Measurements from ENCODE around the gene EPB41L2. TPM values are rescaled to one million over a fixed set of nuclear protein-coding genes. Genes with fewer than 3 reads are reported as not detected.
"Not testable (repeated sequence)": the region's sequence is repeated elsewhere in the genome, so short reads cannot be mapped to it uniquely, and the experiment has no call there.

Gene EPB41L2
- total and polyA plus RNA-seq, 9 donors: 125 to 243 (median 190) TPM

DNA sequence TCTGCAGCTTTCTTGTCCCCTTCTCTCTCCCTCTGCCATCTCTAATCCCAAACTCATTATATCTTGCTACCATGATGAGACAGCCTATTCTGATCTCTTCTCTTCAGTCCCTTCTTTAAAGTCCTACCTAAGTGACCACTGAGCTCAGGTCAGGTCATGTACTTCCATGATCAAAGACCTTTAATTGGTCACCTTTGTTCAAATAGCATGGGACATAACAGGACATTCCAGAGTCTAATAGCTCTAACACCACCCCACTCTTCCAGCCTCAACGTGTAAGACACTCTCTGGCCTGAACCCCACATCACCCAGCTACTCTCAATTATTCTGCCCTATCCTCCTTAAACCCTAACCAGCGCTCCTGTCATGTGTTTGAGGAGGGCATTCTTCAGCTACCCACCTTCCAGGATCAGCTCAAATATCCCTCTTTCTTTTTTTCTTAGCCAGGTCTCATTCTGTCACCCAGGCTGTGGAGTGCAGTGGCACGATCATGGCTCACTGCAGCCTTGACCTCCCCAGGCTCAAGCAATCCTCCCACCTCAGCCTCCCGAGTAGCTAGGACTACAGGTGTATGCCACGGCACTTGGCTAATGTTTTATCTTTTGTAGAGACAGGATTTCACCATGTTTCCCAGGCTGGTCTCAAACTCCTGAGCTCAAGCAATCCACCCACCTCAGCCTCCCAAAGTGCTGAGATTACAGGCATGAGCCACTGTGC is 237.9 kb downstream of the EPB41L2 start:
- DNase-seq: no peak
- Histone ChIP-seq H3K27ac (ENCODE audit: low read length) (no peak overlapping the region), H3K4me1 (ENCODE audit: control insufficient read depth, insufficient read depth, low read length) (no peaks in the 10 kb centered on the region), H3K9me3 (replicated peaks; ENCODE audit: control insufficient read depth, low read depth, low read length) (no peaks in the 10 kb centered on the region), H3K36me3 (ENCODE audit: control insufficient read depth, insufficient read depth, low read length) (no peaks in the 10 kb centered on the region), H3K27me3 (ENCODE audit: control insufficient read depth, insufficient read depth, low read length) (no peaks in the 10 kb centered on the region), H3K4me3 (ENCODE audit: low read length) (no peak overlapping the region)
- 82% methylated on average over 5 of the region's 5 CpGs for WGBS (ENCODE audit: insufficient coverage)

DNA sequence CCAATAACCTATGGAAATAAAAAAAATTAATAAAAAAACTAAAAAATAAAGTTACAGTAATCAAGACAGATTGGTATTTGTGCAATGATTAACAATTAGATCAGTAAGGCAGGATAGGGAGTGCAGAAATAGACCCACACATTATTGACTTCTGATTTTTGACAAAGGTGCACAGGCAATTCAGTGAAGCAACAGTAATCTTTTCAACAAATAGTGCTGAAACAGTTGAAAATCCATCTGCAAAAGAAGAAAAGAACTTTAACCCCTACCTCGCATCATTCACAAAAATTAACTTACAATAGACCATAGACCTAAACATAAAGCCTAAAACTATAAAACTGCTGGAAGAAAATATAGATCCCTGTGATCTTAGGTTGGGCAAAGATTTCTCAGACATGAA is 240.3 kb downstream of the EPB41L2 start:
- no peak overlapping the region for H3K4me3 ChIP-seq (ENCODE audit: low read length)
- no peak for DNase-seq
- WGBS (ENCODE audit: insufficient coverage): no CpG with 5 or more reads among the region's 1 CpG
- H3K4me1 ChIP-seq (ENCODE audit: control insufficient read depth, insufficient read depth, low read length): no peaks in the 10 kb centered on the region
- no peaks in the 10 kb centered on the region for H3K9me3 ChIP-seq (replicated peaks; ENCODE audit: control insufficient read depth, low read depth, low read length)
- no peaks in the 10 kb centered on the region for H3K36me3 ChIP-seq (ENCODE audit: control insufficient read depth, insufficient read depth, low read length)
- no peaks in the 10 kb centered on the region for H3K27me3 ChIP-seq (ENCODE audit: control insufficient read depth, insufficient read depth, low read length)
- no peak overlapping the region for H3K27ac ChIP-seq (ENCODE audit: low read length)

DNA sequence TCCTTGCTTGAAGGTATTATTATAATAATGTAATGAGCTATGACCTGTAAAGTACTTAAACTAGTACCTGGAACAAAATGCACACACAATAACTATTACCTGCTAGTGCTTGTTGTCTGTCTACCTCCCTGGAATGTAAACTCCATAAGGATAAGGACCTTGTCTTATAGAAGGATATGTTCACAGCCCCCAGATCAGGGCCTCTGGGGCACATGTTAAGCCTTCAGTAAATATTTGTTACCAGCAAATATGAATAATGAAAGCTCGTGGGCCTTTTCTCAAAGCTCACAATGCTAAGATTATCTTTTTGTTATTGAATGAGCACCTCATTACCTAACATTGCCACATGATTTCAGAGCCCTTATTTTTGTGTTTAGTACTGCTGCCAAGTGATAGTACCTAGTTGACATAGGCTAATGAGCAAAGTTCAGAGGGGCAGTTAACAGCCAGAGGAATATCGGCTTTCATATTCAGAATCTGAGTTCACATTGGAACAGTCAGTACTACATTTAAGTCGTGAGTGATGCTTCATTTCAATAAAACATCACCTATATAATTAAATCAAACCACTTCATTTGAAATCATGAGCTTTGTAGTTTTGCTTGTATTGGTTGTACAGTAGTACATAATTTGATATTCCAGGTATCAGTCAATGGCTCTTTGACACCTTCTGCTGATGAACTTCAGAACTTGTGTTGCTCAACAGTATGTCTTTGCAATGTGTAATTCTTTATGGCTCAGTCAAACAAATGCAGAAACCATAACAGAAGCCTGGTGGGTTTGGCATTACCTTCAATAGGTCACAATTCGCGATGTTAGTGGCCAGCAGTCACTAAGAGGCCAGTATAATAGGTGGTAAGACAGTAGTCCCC is 247.6 kb downstream of the EPB41L2 start:
- Histone ChIP-seq H3K27me3 (ENCODE audit: control insufficient read depth, insufficient read depth, low read length) (no peaks in the 10 kb centered on the region), H3K4me1 (ENCODE audit: control insufficient read depth, insufficient read depth, low read length) (no peaks in the 10 kb centered on the region), H3K9me3 (replicated peaks; ENCODE audit: control insufficient read depth, low read depth, low read length) (no peaks in the 10 kb centered on the region), H3K36me3 (ENCODE audit: control insufficient read depth, insufficient read depth, low read length) (no peaks in the 10 kb centered on the region), H3K27ac (ENCODE audit: low read length) (no peak overlapping the region), H3K4me3 (ENCODE audit: low read length) (no peak overlapping the region)
- no peak for DNase-seq
- WGBS (ENCODE audit: insufficient coverage): no CpG with 5 or more reads among the region's 5 CpGs

DNA sequence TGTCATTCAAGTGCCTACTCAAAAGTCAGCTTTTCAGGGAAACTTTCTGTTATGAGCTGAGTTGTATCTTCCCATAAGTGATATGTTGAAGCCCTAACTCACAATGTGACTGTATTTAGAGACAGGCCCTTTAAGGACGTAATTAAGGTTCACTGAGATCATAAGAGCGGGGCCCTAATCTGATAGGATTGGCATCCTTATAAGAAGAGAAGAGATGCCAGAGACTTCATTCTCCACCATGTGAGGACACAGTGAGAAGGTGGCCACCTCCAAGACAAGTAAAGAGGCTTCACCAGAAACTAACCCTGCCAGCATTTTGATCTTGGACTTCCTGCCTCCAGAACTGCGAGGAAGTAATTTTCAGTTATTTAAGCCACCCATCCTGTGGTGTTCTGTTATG is 248.5 kb downstream of the EPB41L2 start:
- Histone ChIP-seq H3K36me3 (ENCODE audit: control insufficient read depth, insufficient read depth, low read length) (no peaks in the 10 kb centered on the region), H3K4me1 (ENCODE audit: control insufficient read depth, insufficient read depth, low read length) (peaks cover 2% of the 10 kb centered on the region), H3K27me3 (ENCODE audit: control insufficient read depth, insufficient read depth, low read length) (no peaks in the 10 kb centered on the region), H3K9me3 (replicated peaks; ENCODE audit: control insufficient read depth, low read depth, low read length) (no peaks in the 10 kb centered on the region), H3K4me3 (ENCODE audit: low read length) (no peak overlapping the region), H3K27ac (ENCODE audit: low read length) (no peak overlapping the region)
- WGBS (ENCODE audit: insufficient coverage): 100% methylated on average over 3 of the region's 3 CpGs
- no peak for DNase-seq

DNA sequence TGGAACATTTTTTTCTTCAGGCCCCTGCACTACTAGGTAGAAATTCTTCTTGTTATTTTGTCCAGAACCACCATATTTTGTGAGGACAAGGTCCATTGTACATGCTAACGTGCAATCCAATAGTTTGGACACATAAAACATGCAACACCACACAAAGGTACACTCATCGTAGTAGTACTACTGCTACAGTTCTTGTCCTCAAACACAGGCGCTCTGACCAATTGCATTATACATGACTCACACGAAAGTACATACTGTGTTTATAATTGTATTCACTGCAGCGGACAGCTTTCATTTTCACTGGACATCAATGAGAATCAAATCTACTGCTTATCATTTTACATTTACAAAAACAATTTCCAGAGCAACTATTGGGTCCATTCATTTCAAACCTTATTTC is 251.1 kb downstream of the EPB41L2 start:
- H3K27ac ChIP-seq (ENCODE audit: low read length): no peak overlapping the region
- 92% methylated on average over 3 of the region's 5 CpGs for WGBS (ENCODE audit: insufficient coverage)
- no peaks in the 10 kb centered on the region for H3K27me3 ChIP-seq (ENCODE audit: control insufficient read depth, insufficient read depth, low read length)
- H3K36me3 ChIP-seq (ENCODE audit: control insufficient read depth, insufficient read depth, low read length): no peaks in the 10 kb centered on the region
- H3K4me1 ChIP-seq (ENCODE audit: control insufficient read depth, insufficient read depth, low read length): peaks cover 2% of the 10 kb centered on the region
- H3K4me3 ChIP-seq (ENCODE audit: low read length): no peak overlapping the region
- H3K9me3 ChIP-seq (replicated peaks; ENCODE audit: control insufficient read depth, low read depth, low read length): no peaks in the 10 kb centered on the region
- DNase-seq: no peak

DNA sequence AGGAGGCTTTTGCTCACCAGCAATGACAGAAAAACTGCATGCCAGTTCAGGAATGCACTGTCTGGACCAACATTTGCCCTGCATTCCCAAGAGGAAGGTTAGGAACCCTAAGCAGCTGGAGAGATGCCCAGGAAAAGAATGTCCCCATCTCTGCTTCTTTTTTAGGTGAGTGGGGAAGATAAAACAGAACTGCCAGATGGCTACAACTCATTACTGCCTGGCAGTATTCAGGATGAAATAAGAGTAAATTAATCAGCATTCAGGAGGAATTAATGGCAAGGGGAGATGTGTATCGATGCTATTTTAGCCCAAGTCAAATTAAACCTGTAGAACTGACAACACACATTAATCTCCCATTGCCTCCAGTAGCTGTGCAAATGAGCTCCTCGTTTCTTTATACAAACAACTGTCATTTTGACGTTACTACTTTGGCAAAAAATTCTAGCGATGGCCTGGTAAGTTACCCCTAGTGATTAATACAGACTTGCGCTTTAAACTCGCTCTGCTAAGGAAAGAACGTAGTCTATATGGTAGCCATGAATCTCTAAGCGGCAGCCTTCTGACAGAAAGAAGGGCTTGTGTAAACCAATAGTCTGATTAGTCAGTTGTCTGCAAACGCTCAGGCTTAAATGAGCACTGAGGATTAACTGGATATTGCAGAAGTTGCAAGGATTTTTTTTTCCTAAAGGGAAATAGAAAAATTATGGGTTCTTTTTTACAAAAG is 252.6 kb downstream of the EPB41L2 start:
- 58% methylated on average over 7 of the region's 9 CpGs for WGBS (ENCODE audit: insufficient coverage)
- no peaks in the 10 kb centered on the region for H3K36me3 ChIP-seq (ENCODE audit: control insufficient read depth, insufficient read depth, low read length)
- DNase-seq: no peak

DNA sequence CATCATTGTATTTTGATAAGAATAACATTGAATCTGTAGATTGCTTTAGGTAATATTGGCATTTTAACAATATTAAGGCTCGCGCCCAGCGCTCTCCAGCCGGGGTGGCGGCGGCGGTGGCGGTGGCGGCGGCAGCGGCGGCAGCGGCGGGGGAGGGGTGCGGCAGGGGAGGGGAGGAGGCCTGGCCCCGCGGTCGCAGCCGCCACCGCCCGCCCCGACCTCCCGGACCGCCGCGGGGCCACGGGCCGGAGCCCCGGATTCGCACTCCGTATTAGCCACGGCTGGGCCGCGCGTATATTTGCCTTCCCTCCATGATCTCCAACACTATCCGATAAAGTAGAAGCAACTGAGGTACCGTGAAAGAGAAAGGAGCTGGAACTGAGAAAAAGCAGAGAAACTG is 261.7 kb downstream of the EPB41L2 start:
- H3K27me3 ChIP-seq (ENCODE audit: control insufficient read depth, insufficient read depth, low read length); H3K27ac ChIP-seq (ENCODE audit: low read length); H3K4me3 ChIP-seq (ENCODE audit: low read length); DNase-seq; H3K4me1 ChIP-seq (ENCODE audit: control insufficient read depth, insufficient read depth, low read length); H3K36me3 ChIP-seq (ENCODE audit: control insufficient read depth, insufficient read depth, low read length): not testable (repeated sequence)
- WGBS (ENCODE audit: insufficient coverage): 99% methylated on average over 15 of the region's 37 CpGs
- peaks cover 12% of the 10 kb centered on the region for H3K9me3 ChIP-seq (replicated peaks; ENCODE audit: control insufficient read depth, low read depth, low read length)

More for the DNA sequence above, 252.6 kb downstream of the EPB41L2 start:
- H3K27me3 ChIP-seq (ENCODE audit: control insufficient read depth, insufficient read depth, low read length): no peaks in the 10 kb centered on the region
- H3K4me1 ChIP-seq (ENCODE audit: control insufficient read depth, insufficient read depth, low read length): peaks cover 2% of the 10 kb centered on the region
- no peak overlapping the region for H3K27ac ChIP-seq (ENCODE audit: low read length)
- H3K9me3 ChIP-seq (replicated peaks; ENCODE audit: control insufficient read depth, low read depth, low read length): no peaks in the 10 kb centered on the region
- no peak overlapping the region for H3K4me3 ChIP-seq (ENCODE audit: low read length)

DNA sequence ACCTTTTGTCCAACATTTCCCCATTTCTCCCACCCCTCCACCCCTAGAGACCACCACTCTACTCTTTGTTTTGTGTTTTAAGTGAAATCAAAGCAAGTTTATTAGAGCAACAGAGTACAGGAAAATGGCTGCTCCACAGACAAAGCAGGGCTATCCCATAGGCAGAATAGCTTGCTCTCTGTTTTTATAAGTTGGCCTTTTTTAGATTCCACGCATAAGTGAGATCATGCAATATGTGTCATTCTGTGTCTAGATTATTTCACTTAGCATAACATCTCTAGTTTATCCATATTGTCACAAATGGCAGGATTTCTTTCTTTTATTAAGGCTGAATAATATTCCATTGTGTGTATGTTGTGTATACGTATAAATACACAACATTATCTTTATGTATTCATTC is 266.0 kb downstream of the EPB41L2 start:
- WGBS (ENCODE audit: insufficient coverage): no CpG with 5 or more reads among the region's 2 CpGs
- H3K4me3 ChIP-seq (ENCODE audit: low read length): no peak overlapping the region
- no peaks in the 10 kb centered on the region for H3K27me3 ChIP-seq (ENCODE audit: control insufficient read depth, insufficient read depth, low read length)
- peaks cover 12% of the 10 kb centered on the region for H3K9me3 ChIP-seq (replicated peaks; ENCODE audit: control insufficient read depth, low read depth, low read length)
- H3K4me1 ChIP-seq (ENCODE audit: control insufficient read depth, insufficient read depth, low read length): no peaks in the 10 kb centered on the region
- no peaks in the 10 kb centered on the region for H3K36me3 ChIP-seq (ENCODE audit: control insufficient read depth, insufficient read depth, low read length)
- no peak for DNase-seq
- no peak overlapping the region for H3K27ac ChIP-seq (ENCODE audit: low read length)

DNA sequence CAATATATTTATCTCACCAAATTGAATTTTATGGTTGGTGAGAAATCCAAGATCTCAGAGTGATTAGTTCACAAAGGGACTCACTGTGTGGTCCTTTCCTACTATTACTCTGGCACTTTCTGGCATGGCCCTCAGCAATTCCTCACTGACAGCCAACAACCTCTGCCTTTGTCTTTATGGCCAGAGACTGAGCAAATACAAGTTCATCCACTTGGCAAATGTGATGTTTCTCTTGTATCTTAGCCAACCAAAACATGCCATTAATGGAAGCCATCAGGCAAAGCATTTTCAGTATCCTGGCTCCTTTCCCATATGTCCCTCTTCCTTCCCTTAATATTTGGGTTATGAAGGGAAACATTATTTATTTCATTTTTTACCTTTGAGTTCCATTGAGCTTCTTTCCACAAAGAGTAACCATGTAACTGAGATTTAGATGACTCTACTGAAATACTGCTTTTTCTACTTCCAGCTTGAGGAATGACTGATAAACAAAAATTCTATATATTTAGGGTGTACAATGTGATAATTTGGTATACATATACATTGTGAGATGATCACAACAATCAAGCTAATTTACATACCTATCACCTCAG is 266.6 kb downstream of the EPB41L2 start:
- peak; percentile 71 for DNase-seq
- Histone ChIP-seq H3K36me3 (ENCODE audit: control insufficient read depth, insufficient read depth, low read length) (no peaks in the 10 kb centered on the region), H3K4me3 (ENCODE audit: low read length) (no peak overlapping the region), H3K27ac (ENCODE audit: low read length) (no peak overlapping the region), H3K4me1 (ENCODE audit: control insufficient read depth, insufficient read depth, low read length) (no peaks in the 10 kb centered on the region), H3K9me3 (replicated peaks; ENCODE audit: control insufficient read depth, low read depth, low read length) (peaks cover 12% of the 10 kb centered on the region), H3K27me3 (ENCODE audit: control insufficient read depth, insufficient read depth, low read length) (no peaks in the 10 kb centered on the region)

DNA sequence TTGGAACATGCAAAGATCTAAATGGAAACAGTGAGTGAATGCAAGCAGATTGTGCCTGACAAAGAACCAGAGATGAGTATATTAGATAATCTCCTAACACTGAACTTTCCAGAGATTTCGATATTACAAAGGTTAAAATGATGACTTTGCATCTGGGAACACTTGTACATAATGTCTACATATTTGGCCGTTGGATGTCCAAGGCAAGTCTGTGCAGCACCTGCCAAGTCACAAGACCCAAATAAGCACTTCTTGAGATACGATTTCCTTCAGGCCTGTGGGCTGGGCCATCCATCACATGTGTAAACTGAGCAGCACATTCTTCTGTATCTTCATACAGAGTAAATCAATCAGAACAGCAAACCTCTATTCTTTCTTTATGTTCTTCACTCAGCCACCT is 268.3 kb downstream of the EPB41L2 start:
- no peaks in the 10 kb centered on the region for H3K27me3 ChIP-seq (ENCODE audit: control insufficient read depth, insufficient read depth, low read length)
- H3K36me3 ChIP-seq (ENCODE audit: control insufficient read depth, insufficient read depth, low read length): no peaks in the 10 kb centered on the region
- DNase-seq: peak; percentile 76
- no peaks in the 10 kb centered on the region for H3K4me1 ChIP-seq (ENCODE audit: control insufficient read depth, insufficient read depth, low read length)
- WGBS (ENCODE audit: insufficient coverage): 38% methylated on average over 1 of the region's 3 CpGs
- H3K4me3 ChIP-seq (ENCODE audit: low read length): no peak overlapping the region
- H3K9me3 ChIP-seq (replicated peaks; ENCODE audit: control insufficient read depth, low read depth, low read length): peaks cover 4% of the 10 kb centered on the region
- H3K27ac ChIP-seq (ENCODE audit: low read length): no peak overlapping the region

Measured in muscle of leg (tissue), 11 donors.